Progenitor cell of endocrine pancreas (in vitro differentiated cells): ENCODE results near the gene TMIE. TPM values are rescaled to one million over a fixed set of nuclear protein-coding genes. Genes with fewer than 3 reads are reported as not detected.

ENCODE experiments used
- DNase-seq: peaks from one replicate; pipeline ENCODE4 v3.0.0; 2021; ENCODE audit warnings: low spot score; ENCODE audit not compliant: unreplicated experiment
- H3K27ac Mint-ChIP-seq: 2 replicates; pipeline ENCODE4 v1.8.0; 2021; ENCODE audit warnings: mild to moderate bottlenecking, moderate library complexity, mixed read lengths
- H3K27me3 Mint-ChIP-seq: 2 replicates; pipeline ENCODE4 v1.8.0; 2021; ENCODE audit warnings: mixed read lengths
- H3K36me3 Mint-ChIP-seq: 2 replicates; pipeline ENCODE4 v1.8.0; 2022; ENCODE audit warnings: mixed read lengths; ENCODE audit not compliant: insufficient read depth
- H3K4me1 Mint-ChIP-seq: 2 replicates; pipeline ENCODE4 v1.8.0; 2021; ENCODE audit warnings: low read depth, mixed read lengths
- H3K4me3 Mint-ChIP-seq: 2 replicates; pipeline ENCODE4 v1.8.0; 2021; ENCODE audit warnings: low read depth, mild to moderate bottlenecking, moderate library complexity, mixed read lengths
- H3K9me3 Mint-ChIP-seq: 2 replicates; pipeline ENCODE4 v1.8.0; 2021; ENCODE audit warnings: low read depth, mixed read lengths
- total RNA-seq: library from RNA; stranded (reverse); gene quantifications from 2 replicates; pipeline ENCODE4 v1.2.1, GENCODE V29; 2021
- TF ChIP-seq, protein P1 (sequence below): fragments of 200-600 bp; sonication (generic); IDR thresholded peaks from one replicate; pipeline ENCODE4 v1.5.0; 2021; ENCODE audit warnings: antibody characterized with exemption, mild to moderate bottlenecking; ENCODE audit not compliant: unreplicated experiment

Gene TMIE
- total RNA-seq, 1 donor from 2014 or later = 0.50 TPM

DNA sequence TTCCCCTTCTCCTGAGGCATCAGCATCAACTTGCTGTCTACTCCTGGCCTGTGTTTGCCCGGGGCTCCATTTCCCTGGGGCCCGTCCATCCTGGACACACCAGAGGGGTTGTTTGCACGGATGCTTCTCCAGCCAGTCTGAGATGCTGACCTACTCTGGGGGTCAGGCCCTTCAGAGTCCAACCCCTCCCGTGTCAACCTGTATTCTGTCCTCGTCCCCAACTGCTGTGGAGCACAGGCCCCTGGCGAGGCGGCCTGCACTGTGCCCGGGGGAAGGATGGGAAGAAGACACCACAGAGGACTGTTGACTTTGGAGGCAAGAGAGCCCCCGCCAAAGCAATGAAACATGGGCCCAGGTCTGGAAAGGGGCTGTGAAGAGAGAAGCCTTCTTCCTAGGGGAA, 33.5 kb upstream of the TMIE start:
- Mint-ChIP-seq H3K9me3 (no peaks in the 10 kb centered on the region), H3K27me3 (peaks cover 55% of the 10 kb centered on the region), H3K4me3 (no peak overlapping the region), H3K27ac (no peak overlapping the region), H3K4me1 (peaks cover 9% of the 10 kb centered on the region), H3K36me3 (no peaks in the 10 kb centered on the region)
- DNase-seq = no peak
- TF ChIP-seq, protein P1, sequence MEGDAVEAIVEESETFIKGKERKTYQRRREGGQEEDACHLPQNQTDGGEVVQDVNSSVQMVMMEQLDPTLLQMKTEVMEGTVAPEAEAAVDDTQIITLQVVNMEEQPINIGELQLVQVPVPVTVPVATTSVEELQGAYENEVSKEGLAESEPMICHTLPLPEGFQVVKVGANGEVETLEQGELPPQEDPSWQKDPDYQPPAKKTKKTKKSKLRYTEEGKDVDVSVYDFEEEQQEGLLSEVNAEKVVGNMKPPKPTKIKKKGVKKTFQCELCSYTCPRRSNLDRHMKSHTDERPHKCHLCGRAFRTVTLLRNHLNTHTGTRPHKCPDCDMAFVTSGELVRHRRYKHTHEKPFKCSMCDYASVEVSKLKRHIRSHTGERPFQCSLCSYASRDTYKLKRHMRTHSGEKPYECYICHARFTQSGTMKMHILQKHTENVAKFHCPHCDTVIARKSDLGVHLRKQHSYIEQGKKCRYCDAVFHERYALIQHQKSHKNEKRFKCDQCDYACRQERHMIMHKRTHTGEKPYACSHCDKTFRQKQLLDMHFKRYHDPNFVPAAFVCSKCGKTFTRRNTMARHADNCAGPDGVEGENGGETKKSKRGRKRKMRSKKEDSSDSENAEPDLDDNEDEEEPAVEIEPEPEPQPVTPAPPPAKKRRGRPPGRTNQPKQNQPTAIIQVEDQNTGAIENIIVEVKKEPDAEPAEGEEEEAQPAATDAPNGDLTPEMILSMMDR = no peak

DNA sequence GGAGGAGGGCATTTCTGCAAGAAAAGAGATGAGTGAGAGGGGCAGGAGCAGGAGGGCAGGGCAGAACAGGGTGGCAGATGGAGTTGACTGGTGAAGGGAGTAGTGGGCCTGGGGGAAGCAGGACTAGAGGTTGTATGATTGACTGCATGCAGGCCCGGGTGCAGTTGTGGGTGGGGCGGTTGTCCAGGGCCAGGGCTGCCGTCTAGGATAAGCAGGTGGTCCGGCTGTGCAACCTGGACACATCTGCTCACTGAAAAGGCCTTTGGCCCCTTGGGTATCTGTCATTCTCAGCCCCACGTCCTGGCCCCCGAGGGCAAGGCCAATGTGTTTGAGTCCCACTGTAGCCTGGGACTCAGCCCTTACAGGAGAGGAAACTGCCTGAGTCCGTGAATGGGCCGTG, 33.1 kb upstream of the TMIE start:
- TF ChIP-seq, protein P1 = no peak
- no peaks in the 10 kb centered on the region for H3K36me3 Mint-ChIP-seq
- H3K4me3 Mint-ChIP-seq = no peak overlapping the region
- peaks cover 7% of the 10 kb centered on the region for H3K4me1 Mint-ChIP-seq
- H3K27ac Mint-ChIP-seq = no peak overlapping the region
- peaks cover 53% of the 10 kb centered on the region for H3K27me3 Mint-ChIP-seq
- DNase-seq = no peak
- H3K9me3 Mint-ChIP-seq = no peaks in the 10 kb centered on the region

DNA sequence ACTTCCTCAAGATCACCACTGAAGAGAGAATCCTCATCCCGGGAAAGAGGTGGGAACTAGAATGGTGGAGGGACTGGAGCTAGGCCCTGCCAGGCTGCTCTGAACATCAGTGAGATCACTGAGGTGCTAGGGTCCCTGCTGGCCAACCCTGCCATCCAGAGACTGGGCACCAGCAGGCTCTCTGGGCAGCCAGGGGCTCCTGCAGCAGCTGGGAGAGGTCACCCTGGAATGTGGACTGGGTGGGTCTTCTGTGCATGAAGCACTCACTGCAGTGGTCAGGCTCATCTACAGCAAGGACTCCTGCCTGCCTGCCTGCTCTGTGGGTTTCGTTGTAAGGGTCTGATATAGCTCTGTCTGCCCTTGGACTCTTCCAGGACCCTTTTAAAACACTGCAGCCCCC, 32.6 kb upstream of the TMIE start:
- Mint-ChIP-seq H3K27me3 (peaks cover 53% of the 10 kb centered on the region), H3K4me1 (peaks cover 6% of the 10 kb centered on the region), H3K9me3 (no peaks in the 10 kb centered on the region), H3K27ac (no peak overlapping the region), H3K4me3 (no peak overlapping the region), H3K36me3 (no peaks in the 10 kb centered on the region)
- TF ChIP-seq, protein P1 = no peak
- no peak for DNase-seq

DNA sequence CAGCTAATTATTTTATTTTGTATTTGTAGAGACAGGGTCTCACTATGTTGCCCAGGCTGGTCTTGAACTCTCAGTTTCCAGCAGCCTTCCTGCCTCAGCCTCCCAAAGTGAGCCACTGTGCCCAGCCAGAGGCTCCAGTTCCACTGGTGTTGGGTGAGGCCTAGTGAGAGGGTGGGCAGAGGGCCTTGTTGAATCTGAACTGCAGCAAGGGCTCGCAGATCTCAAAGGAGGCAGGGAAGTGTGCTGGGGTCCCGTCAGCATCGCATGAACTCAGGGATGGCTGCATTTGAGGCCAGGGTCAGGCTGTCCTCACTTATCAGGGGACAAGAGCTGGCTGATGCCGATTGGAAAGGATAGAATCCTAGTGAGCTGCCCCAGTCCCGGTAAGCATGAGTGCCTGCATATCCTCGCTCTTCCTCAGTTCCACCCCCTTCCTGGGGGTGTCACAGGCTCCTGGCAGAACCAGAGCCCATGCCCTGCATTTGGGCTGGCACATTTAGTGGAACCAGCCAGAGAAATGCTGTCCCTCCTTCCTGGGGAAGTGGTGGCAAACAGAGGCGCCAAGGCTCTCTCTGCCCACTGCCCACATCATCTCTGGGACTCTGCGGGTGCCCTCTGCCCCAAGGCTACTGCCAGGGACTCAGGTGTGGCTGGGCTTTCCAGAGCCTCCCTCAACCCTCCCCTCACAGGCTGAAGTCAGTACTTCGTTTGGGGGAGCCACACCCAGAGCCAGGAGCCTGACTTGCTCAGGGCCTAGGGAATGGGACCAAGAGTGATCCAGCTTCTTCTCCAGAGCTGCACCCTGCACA, 31.8 kb upstream of the TMIE start:
- TF ChIP-seq, protein P1 = no peak
- DNase-seq = no peak

DNA sequence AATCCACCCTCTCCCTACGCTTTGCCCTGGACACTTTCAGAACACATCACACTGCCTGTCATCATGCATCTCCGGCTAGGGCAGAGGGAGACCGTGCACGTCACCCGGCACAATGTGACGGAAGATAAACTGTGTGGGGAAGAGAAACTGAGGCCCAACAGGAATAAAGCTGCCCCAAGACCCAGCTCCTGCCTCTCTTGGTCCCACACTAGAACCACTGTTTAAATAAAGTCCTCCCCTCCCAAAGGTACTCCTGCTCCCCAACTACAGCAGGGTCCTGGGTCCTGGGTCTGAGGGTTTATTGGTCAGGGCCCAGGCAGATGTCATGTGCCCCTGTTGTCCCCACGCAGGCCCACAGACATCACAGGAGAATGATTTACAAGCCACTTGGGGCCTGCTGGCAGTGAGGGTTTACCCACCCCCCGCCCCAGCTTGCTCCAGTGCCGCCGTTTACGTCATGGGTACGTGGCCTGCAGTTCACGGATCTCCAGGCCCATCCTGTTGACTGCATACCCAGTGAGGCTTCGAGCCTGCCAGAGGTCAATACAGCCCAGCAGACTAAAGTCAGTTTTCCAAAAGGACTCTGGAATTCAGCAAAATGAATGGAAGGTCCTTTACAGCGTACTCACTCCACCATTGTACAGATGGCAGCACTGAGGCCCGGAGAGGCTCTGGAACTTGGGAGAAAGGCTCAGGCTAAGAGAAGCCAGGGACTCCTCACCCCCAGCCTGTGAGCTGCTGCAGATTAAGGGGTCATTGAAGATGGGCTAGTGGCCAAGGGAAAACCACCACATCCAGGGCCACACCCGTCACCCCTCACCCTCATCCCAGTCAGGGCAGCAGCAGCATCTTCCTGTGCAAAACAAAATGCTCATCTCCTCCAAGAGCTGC, 30.9 kb upstream of the TMIE start:
- Mint-ChIP-seq H3K9me3 (no peaks in the 10 kb centered on the region), H3K36me3 (no peaks in the 10 kb centered on the region), H3K4me3 (no peak overlapping the region), H3K27me3 (peaks cover 60% of the 10 kb centered on the region), H3K4me1 (peaks cover 8% of the 10 kb centered on the region), H3K27ac (no peak overlapping the region)
- TF ChIP-seq, protein P1 = no peak
- no peak for DNase-seq

More for the DNA sequence above, 31.8 kb upstream of the TMIE start:
- Mint-ChIP-seq H3K27ac (no peak overlapping the region), H3K36me3 (no peaks in the 10 kb centered on the region), H3K4me1 (peaks cover 6% of the 10 kb centered on the region), H3K4me3 (no peak overlapping the region), H3K9me3 (no peaks in the 10 kb centered on the region), H3K27me3 (peaks cover 57% of the 10 kb centered on the region)
